ENCODE results near the gene TMEM235. TPM values are rescaled to one million over a fixed set of nuclear protein-coding genes. Genes with fewer than 3 reads are reported as not detected.

Gene TMEM235
- total RNA-seq, 1 donor from 2014 or later = under 0.01 TPM

GRCh38 chr17:78219396-78220150 is 11.9 kb upstream of the TMEM235 start:
- no peak for DNase-seq (ENCODE audit: low read depth in 2 of 2)

- DNase-seq (ENCODE audit: low read depth in 2 of 2) = peak; percentile 78 to 84
Observed at GRCh38 chr17:78223061-78223460, 8.4 kb upstream of the TMEM235 start.

- no peak for DNase-seq (ENCODE audit: low read depth in 2 of 2)
Observed at GRCh38 chr17:78223765-78224164, 7.7 kb upstream of the TMEM235 start.

GRCh38 chr17:78224231-78225087 is 7.0 kb upstream of the TMEM235 start:
- DNase-seq (ENCODE audit: low read depth in 2 of 2) = peak; percentile 38 to 52

GRCh38 chr17:78225088-78225865 is 6.2 kb upstream of the TMEM235 start:
- DNase-seq (ENCODE audit: low read depth in 2 of 2) = no peak

- DNase-seq (ENCODE audit: low read depth in 2 of 2) = no peak
Observed at GRCh38 chr17:78226055-78226758, 5.2 kb upstream of the TMEM235 start.

GRCh38 chr17:78226759-78227454 is 4.5 kb upstream of the TMEM235 start:
- peak in 1 of 2 donors; percentile 48 for DNase-seq (ENCODE audit: low read depth in 2 of 2)

- DNase-seq (ENCODE audit: low read depth in 2 of 2) = peak in 1 of 2 donors; percentile 61
Observed at GRCh38 chr17:78227455-78227916, 3.9 kb upstream of the TMEM235 start.

- no peak for DNase-seq (ENCODE audit: low read depth in 2 of 2)
Observed at GRCh38 chr17:78228176-78228575, 3.3 kb upstream of the TMEM235 start.

- DNase-seq (ENCODE audit: low read depth in 2 of 2) = no peak
Observed at GRCh38 chr17:78230252-78230962, 1.0 kb upstream of the TMEM235 start.

GRCh38 chr17:78231991-78232858 is 794 bp downstream of the TMEM235 start:
- peak in 1 of 2 donors; percentile 28 for DNase-seq (ENCODE audit: low read depth in 2 of 2)

GRCh38 chr17:78232859-78233173 is 1.4 kb downstream of the TMEM235 start:
- no peak for DNase-seq (ENCODE audit: low read depth in 2 of 2)

GRCh38 chr17:78233678-78234077 is 2.2 kb downstream of the TMEM235 start:
- DNase-seq (ENCODE audit: low read depth in 2 of 2) = no peak

GRCh38 chr17:78234261-78234865 is 2.9 kb downstream of the TMEM235 start:
- no peak for DNase-seq (ENCODE audit: low read depth in 2 of 2)

- DNase-seq (ENCODE audit: low read depth in 2 of 2) = peak; percentile 75 to 92
Observed at GRCh38 chr17:78235022-78235421, 3.6 kb downstream of the TMEM235 start.

- DNase-seq (ENCODE audit: low read depth in 2 of 2) = no peak
Observed at GRCh38 chr17:78235885-78236284, 4.5 kb downstream of the TMEM235 start.

- no peak for DNase-seq (ENCODE audit: low read depth in 2 of 2)
Observed at GRCh38 chr17:78236362-78237127, 5.1 kb downstream of the TMEM235 start.

All from dermis microvascular lymphatic vessel endothelial cell (primary cell).